Measurements from ENCODE around the gene FADS6. TPM values are rescaled to one million over a fixed set of nuclear protein-coding genes. Genes with fewer than 3 reads are reported as not detected.
A peak's percentile ranks its signal among the peaks of the same experiment; 100 is the strongest.

Gene FADS6
- total and polyA plus RNA-seq, 2 of the 13 experiments (the other 11 are each of a cell fraction or from before 2014, with no cell fraction given): 0.11 TPM

GRCh38 chr17:74852237-74853047 is 41.0 kb downstream of the FADS6 start (continued):
- TF ChIP-seq ZNF276 (CRISPR knock-in tag; IDR thresholded peaks at IDR 0.05; ENCODE audit: low read depth) (no peak), CENPX (CRISPR knock-in tag; IDR thresholded peaks at IDR 0.05) (no peak), SUZ12 (IDR thresholded peaks at IDR 0.05; ENCODE audit: low read depth, low read length) (no peak), CREB3 (CRISPR knock-in tag; IDR thresholded peaks at IDR 0.05) (no peak), ZBTB33 (CRISPR knock-in tag; IDR thresholded peaks at IDR 0.05) (no peak), KDM6A (CRISPR knock-in tag; IDR thresholded peaks at IDR 0.05; ENCODE audit: low read depth) (no peak), THAP9 (CRISPR knock-in tag; IDR thresholded peaks at IDR 0.05; ENCODE audit: borderline replicate concordance) (no peak), CEBPB (IDR thresholded peaks at IDR 0.05; ENCODE audit: borderline replicate concordance, low read depth, low read length) (no peak), SP140L (CRISPR knock-in tag; IDR thresholded peaks at IDR 0.05; ENCODE audit: borderline replicate concordance) (no peak), ARID4A (CRISPR knock-in tag; IDR thresholded peaks at IDR 0.05; ENCODE audit: borderline replicate concordance) (no peak), ZNF549 (CRISPR knock-in tag; IDR thresholded peaks at IDR 0.05) (no peak), EZH2 (conservative IDR thresholded peaks at IDR 0.05; ENCODE audit: low read depth, low read length) (peak; percentile 90; the same call in 1 of the 2 replicates), ZBTB42 (CRISPR knock-in tag; IDR thresholded peaks at IDR 0.05) (no peak), ZNF605 (CRISPR knock-in tag; IDR thresholded peaks at IDR 0.05) (no peak), XRCC5 (optimal IDR thresholded peaks at IDR 0.05; ENCODE audit: low read length) (no peak), TEF (CRISPR knock-in tag; IDR thresholded peaks at IDR 0.05) (no peak; the same call in 1 of the 2 replicates)
